HG02884 (cell line): ENCODE measurements around the gene NEMP2.
"Not testable (repeated sequence)": the region's sequence is repeated elsewhere in the genome, so short reads cannot be mapped to it uniquely, and the experiment has no call there.

ENCODE experiments used
- ATAC-seq: cut with Tn5 transposase; IDR thresholded peaks from one replicate; pipeline ENCODE4 v1.9.1; 2021; ENCODE audit warnings: mild to moderate bottlenecking, moderate library complexity; ENCODE audit not compliant: unreplicated experiment

Gene NEMP2

DNA sequence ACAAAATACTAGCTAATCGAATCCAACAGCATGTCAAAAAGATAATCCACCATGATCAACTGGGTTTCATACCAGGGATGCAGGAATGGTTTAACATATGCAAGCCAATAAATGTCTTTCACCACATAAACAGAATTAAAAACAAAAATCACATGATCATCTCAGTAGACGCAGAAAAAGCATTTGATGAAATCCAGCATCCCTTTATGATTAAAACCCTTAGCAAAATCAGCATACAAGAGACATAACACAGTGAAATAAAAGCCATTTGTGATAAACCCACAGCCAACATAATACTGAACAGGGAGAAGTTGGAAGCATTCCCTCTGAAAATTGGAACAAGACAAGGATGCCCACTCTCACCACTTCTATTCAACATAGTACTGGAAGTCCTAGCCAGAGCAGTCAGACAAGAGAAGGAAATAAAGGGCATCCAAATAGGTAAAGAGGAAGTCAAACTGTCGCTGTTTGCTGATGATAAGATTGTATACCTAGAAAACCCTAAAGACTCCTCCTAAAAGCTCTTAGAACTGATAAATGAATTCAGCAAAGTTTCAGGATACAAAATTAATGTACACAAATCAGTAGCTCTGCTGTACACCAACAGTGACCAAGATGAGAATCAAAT lies 39.8 kb downstream of the NEMP2 start:
- not testable (repeated sequence) for ATAC-seq

DNA sequence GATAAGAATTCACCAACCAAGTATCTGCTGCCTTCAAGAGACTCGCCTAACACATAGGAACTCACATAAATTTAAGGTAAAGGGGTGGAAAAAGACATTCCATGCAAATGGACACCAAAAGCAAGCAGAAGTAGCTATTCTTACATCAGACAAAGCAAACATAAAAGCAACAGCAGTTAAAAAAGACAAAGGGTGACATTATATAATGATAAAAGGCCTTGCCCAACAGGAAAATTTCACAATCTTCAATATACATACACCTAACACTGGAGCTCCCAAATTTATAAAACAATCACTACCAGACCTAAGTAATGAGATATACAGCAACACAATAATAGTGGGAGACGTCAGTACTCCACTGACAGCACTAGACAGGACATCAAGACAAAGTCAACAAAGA lies 41.4 kb downstream of the NEMP2 start:
- ATAC-seq, result no peak

DNA sequence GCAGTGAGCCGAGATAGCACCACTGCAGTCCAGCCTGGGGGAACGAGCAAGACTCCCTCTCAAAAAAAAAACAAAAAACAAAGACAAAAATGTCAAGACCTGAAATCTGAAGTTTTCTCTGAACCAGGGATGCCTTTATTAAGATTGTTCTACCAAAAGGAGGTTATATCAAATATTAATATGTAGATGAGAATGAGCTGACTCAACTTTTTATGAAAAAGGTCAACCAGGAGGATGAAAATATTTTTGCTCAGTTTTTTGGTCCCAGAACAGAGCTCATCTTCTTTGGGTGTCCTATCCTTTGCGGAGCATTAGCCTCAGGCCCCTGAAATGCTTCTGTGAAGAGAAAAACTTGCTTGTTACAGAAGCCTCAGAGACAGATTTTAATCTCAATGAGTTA lies 44.0 kb downstream of the NEMP2 start:
- ATAC-seq, result no peak

DNA sequence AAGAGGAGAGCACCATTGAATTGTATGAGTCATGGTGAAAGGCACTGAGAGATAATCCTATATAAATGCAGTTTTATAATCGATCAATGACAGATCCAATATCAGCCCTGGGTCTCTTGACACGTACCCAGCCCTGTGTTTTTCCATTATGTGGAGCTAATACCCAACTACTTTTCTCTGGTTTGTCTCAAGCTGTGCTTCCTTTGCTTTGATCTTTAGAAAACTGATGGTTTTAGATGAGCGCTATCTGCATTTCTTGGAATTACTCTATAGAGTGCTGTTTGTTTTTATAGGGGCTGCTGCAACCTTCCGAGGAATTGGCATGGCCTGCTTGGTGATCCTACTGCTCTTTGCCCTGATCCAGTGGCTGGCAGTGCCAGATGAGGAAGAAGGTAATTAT lies 45.0 kb downstream of the NEMP2 start:
- no peak for ATAC-seq

DNA sequence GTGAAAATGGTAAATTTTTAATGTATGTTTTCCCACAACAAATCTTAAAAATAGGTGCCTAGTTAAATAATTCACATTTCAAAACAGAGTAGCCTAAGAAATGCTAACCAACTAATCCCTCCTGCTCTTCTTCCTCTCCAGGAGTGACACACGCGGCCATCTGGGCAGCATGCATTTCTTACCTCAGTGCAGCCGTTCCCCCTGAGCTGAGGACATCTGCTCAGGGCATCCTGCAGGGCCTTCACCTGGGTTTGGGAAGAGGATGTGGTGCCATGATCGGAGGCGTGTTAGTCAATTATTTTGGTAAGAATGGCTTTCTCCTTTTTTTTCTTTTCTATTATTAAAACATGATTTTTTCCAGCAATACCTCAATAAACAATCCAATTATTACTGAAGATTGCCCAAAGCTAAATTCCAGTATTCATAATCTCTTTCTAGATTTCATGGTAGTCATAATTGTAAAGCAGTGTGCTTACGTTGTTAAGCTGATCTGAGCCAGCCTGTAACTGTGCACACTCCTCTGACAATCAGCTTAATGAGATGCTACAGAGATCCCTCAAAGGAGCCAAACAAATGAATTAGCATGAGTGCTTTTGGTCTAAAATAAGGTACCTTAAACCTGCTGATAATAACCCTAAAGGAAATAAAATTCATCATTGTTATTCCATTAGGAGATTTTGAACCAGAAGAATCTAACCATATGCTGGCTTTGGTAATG lies 45.8 kb downstream of the NEMP2 start:
- no peak for ATAC-seq

DNA sequence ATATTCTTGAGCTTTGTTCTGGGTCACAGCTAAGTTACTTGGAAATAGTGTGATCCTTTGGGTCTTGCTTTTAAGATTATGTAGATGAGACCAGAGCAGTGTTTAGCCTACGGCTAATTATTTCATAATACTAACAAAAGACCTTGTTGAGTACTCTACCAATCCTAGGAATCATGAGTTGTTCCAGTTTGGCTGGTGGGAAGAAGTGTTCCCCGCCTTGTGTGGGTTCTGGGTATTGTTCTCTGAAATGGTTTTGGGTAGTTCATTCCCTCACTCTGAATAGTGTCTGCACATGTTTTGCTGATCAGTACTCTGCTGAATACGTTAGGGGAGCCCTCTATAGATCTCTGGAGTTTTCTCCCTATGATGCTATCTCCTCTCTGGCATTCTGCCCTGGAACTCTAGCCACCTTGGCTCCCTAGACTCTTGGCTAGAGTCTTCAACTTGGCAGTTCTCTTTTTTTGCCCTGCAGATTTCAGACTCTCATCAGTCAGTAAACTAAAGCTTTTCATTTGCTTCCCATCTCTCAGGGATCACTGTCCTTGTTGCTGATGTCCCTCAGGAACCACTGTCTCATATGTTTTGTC lies 48.4 kb downstream of the NEMP2 start:
- ATAC-seq, result no peak

DNA sequence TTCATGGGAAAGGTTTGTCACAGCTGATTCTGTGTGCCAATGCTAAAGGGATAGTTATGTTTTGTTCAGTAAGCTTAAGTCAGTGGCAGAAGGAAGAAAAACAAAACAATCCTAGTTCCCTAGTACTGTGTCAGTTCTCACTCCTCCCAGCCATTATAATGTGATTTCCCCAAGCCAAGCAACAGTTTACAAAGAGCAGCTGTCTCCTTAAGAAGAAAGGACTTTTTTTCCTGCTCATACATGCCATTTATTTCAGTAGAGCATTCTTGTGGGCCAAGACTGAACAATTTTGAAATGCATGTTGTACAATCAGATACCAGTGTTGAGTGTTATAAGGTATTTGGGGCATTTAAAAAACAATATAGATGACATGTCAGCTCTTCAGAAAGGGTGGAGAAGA lies 52.1 kb downstream of the NEMP2 start:
- no peak for ATAC-seq

DNA sequence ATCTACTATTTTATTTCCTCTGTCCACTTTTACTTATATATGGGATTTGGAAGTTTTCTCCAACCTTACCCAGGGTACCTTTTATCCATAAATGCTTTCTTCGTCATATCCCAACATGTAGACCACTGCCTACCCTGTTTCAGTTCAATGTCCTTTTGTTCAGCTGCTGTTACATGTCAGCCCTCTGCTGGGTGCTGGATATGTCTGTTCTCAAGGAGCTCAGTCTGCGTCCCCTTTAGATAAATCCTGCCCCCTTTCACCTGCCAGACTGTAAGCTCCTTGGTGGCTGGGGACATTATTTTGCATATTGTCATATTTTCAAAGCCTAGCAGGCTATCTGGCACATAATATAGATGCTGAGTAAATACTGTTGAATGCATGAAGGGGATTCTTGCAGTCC lies 53.2 kb downstream of the NEMP2 start:
- ATAC-seq, result no peak

DNA sequence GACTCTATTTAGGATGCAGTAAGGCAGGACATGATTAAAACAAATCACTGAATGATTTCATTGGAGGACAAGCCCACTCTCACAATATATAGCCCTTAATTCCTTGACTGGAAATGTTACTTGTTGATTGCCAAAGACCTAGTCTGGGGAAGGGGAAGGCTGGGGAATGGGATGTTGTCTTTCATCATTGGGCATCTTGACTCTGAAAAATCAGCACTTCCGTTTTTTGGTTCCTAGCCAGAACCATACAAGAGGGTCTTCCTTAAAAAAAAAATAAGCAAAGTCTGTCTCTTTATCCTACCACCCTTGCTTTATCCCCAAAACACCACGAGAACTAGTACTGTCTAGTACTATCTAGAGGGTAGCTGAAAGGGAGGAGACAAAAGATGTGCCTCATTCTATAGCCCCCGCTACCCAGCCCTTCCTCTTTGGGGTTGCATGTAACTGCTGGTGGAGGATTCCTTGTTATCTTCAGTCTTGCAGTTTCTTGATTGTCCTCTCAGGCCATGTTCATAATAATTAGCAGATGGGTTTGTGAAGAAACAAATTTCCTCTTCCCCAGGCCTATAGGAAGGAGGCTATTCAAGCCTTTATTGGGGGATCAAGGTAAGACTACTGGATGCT lies 55.8 kb downstream of the NEMP2 start:
- ATAC-seq, result no peak

DNA sequence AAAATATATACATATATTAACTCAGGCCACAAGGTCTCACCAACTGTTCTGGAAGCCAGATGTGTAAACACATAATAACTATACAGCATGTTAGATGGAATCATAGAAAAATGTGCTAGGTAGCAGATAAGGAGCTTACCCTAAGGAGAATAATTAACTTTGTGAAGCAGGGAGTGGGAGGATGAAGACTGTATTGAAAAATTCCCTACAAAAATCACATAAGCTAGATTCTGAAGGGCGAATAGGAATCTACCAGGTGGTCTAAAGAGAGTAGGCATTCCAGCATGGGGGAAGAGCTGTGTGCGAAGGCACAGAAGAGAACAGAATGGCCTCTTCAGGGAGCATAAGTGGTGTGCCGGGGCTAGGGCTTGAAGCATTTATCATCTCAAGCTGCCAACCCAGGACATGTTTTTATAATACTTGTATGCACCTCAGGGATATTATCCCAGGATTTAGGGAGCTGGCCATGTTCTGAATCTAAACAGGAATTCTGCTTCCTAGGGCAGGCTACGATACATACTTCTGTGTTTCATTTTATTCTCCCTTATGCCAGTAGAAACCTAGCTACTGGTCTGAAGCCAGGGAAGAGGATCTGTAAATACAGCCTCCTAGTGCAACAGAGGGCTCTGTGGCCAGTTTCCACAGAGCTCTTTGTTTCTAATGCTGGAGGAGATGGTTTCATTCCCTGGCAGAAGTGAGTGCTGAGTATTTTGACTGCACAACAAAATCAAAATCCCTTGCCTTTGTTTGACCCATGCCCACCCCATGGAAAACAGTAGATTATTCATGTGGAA lies 56.7 kb downstream of the NEMP2 start:
- ATAC-seq, result no peak

DNA sequence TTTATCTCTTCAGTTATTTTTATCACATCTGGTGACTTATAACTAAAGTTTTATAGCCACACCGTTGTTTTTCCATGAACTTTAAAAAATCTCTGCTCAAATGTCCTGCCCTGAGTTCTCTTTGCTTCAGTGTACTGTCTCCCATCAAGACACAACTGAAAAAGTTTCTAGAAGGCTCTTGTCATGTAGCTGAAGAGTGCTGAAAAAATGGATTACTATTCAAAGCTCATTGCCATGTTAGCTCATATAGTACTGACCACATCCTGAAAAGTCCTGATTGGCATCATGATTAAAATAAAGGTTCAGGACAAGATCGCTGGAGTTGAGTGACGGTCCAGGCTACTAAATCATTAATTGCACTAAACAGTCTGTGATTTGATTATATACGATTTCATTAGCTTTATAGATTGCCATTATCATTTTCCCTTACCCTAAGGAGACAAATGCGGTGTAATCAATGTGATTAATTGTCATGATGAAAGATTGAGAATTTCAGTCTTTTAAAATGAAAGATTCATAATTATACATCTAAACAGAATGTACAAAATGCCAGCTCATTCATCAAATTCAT lies 64.2 kb downstream of the NEMP2 start:
- no peak for ATAC-seq

DNA sequence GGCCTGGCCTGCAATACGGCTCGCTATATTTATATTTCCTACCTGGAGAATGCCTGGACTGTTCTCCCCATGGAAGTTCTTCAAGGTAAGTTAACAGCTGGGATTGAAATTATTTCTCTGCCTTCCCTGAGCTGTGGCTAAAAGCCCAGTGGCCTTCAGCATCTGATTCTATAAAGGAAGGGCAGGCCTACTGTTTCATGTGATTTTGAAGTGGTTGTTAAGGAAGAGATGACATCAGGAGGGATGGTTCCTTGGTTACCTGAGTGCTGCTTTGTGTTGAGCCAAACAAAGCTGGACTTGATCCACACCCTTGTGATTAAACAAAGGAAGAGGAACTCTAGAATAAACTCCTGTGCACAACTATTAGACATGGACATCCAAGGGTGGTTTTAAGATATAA lies 64.8 kb downstream of the NEMP2 start:
- ATAC-seq, result no peak

DNA sequence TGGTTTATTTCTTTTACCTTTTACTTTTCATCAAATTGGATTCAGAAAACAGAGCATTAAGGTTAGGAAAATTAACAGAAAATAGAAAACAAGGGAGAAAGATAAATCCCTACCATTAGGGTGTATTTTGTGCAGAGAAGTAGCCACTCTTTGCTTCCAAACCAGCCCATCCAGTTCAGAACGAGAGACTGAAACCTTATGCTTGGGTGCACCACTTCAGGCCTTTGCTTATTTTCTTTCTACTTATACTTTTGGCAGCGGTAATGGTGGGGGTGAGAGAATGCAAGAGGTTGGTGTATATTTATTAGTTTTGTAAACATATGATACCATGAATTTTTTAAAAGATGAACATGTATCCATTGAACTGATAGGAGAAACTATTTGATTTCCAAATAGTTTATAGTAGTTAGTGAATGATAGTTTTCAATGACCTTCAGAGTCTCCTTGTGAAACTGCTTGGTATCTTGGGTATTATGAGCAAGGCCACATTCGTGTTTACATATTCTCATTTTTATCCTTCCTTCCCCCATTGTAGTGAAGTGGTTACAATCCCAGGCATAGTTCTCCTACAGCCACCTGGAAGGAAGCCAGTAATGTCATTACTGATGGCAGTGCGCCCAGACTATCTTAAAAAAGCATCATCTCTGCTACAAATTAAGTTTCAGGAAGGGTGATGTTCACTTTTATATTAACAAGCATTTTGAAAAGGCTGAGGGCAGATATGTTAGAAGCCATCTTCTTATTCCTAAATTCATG lies 65.5 kb downstream of the NEMP2 start:
- no peak for ATAC-seq

DNA sequence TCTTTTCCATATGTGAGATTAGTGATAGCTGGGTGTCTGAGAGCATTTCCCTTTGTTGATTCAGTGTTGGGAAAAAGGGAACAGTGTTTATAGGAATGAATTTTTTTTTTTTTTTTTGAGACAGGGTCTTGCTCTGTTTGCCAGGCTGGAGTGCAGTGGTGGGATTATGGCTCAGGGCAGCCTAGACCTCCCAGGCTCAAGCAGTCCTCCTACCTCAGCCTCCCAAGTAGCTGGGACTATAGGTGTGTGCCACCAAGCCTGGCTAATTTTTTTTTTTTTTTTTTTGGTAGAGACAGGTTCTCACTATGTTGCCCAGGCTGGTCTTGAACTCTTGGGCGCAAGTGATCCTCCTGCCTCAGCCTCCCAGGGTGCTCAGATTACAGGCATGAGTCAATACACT lies 66.2 kb downstream of the NEMP2 start:
- ATAC-seq, result not testable (repeated sequence)

DNA sequence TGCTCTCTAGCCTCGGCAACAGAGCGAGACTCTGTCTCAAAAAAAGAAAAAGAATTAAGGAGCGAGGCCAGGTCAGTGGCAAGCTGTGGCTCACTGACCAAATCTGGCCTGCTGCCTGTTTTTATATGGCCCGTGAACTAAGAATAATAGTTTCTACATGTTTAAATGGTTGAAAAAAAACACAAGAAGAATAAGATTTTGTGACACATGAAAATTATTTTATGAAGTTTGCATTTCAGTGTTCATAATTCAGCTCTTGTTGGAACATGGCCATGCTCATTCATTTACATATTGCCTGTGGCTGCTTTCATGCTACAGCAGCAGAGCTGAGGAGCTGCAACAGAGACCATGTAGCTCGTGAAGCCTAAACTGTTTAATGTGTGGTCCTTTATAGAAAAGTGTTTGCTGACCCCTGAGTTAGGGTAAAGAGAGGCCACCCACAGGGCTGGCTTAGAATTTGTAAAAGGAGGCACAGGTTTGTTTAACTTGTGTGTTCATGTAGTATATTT lies 66.9 kb downstream of the NEMP2 start:
- no peak for ATAC-seq

DNA sequence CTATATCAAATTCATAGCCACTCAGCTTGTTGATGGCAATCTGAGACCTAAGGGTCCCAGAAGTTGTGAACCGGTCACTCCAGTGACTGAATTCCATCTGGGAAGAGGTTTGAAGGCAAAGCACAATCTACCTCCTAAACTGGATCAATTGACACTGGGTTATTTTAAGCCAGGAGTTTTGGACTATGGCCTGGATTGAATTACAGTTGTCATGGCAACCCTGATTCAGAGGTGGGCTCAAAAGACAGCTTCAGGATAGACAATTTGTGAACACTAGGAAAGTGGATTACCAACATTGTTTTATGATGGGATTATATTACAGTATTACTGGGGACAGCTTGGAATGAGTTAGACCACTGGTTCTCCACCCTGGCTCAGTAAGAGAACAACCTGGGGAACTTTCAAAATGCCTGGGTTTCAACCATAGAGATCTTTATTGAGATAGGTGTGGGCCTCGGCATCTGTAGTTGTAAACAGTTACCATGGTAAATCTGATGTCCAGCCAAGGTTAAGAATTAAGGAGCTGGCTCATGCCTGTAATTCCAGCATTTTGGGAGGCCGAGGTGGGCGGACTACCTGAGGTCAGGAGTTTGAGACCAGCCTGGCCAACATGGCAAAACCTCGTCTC lies 67.6 kb downstream of the NEMP2 start:
- no peak for ATAC-seq

DNA sequence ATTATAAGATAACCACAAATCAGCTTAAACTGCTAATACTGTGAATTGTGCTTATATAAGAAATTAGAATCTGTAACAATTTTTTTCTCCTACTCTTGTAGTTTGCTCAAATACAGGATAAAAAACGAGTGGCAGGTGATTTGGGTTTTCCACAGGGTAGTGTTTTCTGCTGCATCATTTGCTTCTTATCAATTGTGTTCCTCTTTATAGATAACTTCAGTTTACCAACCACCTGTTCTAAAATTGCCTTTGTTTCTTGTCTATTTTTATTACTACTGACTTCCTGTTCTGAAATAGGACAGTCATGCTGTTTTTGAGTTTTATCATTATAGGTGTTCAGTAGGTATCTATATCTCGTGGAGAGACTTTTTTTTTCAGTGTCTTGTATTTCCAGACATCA lies 69.5 kb downstream of the NEMP2 start:
- ATAC-seq, result no peak

DNA sequence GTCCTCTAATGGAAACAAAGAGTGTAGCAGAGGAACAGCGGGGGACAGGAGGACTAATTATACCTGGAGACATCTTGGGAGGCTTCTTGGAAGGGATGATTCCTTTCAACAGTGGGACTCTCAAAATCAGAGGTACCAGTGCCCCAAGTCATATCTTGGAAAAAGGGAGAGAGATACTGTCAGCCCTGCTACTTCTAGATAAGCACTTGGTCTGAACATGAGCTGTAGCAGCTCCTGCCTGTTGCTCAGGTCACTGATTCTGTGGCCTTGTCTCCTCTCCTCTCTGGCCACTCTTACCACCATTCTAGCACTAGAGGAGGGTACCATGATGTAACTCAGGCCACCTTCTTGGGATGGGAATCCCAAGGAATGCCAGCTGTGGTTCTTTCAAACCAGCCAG lies 71.9 kb downstream of the NEMP2 start:
- no peak for ATAC-seq

DNA sequence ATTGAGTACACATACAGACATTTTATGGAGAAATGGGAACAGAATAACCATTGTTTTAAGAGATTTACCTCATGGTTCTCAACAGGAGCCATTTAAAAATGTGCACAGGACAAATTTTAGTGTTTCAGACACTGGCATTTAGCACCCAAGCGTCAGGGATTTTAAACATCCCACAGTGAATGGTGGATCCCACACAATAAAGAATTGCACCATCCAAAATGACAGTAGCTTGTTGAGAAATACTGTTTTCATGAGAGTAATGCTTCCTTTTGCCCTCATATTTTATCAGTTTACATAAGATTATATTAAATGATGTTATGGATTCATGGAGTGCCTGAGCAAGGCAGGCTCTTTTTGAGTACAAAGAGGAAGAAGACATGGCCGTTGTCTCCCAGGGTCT lies 72.3 kb downstream of the NEMP2 start:
- ATAC-seq, result no peak

DNA sequence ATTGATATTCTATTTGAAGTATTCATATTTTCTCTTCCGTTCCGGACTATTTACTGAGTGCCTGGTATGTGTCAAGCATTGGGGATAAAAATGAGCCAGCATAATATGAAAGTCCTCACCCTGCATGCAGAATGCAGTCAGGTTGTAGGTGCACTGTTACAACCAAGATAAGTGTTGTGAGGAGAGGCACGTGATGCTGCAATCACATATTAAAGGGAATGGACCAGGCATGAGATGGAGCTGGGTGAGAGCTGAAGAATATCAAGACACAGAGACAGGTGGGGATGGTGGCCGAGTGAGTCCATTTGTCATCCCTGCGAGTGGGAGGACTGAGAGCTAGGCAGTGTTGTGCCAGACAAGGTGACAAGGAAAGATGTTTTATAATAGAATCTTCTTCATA lies 74.0 kb downstream of the NEMP2 start:
- no peak for ATAC-seq
